GM12873 (cell line): ENCODE results near the gene TRPV4.

Source experiments
- TF ChIP-seq, protein P1 (sequence below): IDR thresholded peaks from 2 replicates; pipeline ENCODE4 v1.5.1; 2012; ENCODE audit warnings: low read depth, mild to moderate bottlenecking, moderate library complexity, low read length, control low read depth; ENCODE audit not compliant: insufficient read depth; ENCODE audit errors: missing control alignments

TRPV4 gene

DNA sequence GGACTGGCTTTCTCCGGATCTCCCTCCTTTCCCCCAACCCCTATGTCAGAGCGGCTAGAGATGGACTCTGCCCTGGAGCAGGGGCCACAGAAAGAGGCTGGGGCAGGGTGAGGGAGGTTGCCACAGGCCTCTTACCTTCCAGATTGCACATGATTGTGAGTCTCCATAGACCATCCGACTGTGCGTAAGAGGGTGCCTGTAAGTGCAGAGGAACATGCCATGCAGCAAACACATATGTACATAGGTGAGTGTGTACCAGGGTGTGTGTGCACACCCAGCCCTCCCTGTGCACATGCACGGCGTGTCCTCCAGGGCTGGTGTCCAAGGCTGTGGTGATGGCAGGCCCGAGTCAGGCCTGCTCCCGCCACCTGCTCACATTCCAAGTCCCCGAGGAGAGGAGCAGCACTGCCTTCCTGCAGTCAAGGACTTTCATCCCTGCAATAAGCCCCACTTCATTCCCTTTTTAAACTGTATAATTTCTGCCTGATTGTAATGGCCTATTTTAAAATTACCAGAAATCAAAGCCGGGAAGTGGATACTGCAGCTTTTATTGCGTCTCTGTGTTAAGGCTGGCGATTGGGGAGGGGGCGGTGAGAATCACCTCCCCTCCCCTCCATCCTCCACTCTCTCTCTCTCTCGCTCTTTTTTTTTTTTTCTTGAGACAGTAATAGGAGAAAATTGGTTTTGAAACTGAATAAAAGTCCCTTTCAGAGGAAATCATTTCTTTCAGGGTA lies 91.1 kb downstream of the TRPV4 start:
- TF ChIP-seq, protein P1, sequence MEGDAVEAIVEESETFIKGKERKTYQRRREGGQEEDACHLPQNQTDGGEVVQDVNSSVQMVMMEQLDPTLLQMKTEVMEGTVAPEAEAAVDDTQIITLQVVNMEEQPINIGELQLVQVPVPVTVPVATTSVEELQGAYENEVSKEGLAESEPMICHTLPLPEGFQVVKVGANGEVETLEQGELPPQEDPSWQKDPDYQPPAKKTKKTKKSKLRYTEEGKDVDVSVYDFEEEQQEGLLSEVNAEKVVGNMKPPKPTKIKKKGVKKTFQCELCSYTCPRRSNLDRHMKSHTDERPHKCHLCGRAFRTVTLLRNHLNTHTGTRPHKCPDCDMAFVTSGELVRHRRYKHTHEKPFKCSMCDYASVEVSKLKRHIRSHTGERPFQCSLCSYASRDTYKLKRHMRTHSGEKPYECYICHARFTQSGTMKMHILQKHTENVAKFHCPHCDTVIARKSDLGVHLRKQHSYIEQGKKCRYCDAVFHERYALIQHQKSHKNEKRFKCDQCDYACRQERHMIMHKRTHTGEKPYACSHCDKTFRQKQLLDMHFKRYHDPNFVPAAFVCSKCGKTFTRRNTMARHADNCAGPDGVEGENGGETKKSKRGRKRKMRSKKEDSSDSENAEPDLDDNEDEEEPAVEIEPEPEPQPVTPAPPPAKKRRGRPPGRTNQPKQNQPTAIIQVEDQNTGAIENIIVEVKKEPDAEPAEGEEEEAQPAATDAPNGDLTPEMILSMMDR, result no peak

DNA sequence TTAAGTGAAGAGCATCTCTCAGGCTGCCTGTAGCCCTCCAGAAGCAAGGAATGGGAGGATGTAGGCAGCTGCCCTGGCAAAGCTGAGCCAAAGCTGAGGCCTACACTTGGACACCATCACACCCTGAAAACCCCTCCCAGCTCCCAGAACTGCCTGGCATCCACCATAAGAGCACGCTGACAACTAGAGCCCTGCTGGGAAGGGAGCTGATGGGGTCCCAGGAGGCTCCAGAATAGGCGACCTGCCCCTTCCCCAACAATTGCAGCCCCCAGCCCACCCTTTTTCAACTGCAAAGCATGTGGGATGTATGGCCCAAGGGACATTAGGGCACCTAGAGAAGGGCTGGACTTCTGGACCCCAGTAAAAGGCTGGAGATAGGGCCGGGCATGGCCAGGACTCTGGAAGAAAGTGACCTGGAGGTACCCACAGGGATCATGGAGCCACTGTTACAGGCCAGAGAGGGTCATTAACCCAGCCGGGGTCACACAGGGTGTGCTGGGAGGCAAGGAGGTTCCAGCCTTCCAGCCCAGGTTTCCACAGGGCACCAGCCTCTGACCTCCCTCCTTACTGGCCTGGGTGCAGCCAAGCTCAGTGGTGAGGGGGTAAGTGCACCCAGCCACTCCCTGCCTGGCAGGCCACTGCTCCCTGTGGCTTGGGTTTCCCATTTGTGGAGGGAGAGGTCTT lies 91.8 kb downstream of the TRPV4 start:
- TF ChIP-seq, protein P1, result no peak

DNA sequence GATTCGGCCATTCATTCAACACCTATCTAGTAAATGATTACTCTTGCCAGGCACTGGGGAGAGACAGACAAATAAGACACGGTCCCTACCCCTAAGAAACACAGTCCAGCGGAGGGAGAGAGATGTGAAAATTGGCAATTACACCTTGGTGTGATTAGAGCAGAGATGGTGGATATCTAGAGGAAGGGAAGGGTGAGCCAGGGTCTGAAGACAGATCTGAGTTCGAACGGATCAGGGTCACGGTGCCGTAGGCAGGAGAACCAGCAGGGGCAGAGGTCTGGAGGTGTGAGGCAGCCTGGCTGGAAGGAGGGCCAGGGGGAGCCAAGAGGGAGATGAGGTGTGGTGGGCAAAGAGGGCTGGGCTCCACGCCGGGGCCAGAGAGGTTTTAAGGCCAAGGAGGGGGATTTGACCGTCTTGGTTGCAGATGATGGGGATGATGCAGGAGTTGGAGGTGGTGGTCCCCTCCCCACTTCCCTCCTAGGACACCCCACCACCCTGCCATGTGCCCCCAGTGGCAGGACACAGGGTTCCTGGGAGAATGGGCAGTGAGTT lies 92.4 kb downstream of the TRPV4 start:
- TF ChIP-seq, protein P1, result no peak

DNA sequence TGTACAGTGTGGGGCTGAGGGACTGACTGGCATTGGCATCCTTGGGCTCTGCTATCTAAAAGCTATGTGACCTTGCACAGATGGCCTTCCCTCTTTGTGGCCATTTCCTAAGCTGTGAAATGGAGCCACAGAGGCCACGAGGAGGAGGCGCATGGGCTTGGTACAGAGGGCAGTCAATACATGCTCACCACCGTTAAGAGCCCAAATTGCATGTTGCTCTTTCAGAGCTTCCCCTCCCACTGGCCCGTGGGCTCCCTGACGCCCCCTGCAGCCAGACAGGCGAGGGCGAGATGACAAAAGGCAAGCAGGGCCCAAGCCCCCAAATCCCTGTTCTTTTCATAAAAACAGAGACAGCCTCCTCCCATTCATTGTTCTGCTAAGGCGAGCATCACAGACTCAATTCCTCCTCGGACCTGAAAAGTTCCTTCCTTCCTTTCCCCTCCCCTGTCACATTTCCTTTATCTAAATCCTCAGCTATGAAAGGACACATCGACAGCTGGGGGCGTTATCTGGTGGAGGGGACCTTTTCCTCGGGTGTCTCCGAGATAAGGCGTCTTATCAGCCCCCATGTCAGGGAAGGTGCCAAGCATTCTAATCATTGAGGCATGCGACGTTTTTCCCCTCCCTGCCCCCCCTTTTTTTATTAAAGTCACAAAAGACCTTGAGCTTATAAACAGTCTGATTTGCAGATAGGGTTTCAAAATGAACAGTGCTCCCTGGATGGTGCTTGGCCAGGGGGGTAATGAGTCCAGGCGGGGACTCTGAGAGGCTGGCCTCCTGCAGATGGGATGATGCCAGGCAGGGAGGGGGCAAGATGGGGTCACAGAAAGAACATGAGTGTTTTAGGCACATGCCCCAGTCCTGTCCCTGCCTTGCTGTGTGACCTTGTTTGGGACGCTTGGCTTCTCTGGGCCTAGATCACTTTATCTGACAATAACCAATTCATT lies 93.2 kb downstream of the TRPV4 start:
- TF ChIP-seq, protein P1, result peak; percentile 39

DNA sequence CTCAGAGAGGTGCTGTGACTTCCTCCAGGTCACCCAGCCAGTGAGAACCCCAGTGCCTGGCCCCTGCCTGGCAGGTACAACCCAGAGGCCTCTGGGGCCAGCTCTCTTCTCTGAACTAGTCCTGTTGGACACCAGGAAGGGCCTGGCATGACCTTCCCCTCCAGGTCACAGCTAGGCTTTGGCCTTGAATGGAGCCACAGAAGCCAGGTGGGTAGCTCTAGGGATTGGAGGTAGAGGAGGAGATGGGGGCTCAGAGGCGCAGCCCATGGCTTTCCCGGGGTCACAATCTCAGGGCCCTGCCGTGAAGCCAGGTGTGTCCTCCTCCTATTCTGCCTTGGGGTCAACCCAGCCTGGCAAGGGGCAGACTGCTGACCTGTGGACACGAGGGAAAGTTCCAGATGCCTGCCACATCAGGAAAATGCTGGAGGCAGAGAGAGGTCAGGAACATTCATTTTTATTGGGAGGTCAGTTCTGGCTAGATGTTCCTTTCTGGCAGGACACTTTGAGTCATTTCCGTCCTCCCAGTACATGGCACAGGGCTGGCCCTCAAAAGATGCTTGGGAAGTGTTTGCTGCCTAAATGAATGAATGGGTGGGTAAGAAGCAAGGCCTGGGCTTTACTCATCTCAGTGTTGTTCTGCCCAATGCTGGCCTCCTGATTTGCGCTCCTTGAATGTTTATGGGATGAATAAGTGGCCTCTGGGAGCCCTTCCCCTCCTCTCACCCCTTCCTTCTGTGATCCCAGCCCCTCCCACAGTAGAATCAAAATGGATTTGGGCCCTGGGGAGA lies 94.1 kb downstream of the TRPV4 start:
- TF ChIP-seq, protein P1, result no peak

DNA sequence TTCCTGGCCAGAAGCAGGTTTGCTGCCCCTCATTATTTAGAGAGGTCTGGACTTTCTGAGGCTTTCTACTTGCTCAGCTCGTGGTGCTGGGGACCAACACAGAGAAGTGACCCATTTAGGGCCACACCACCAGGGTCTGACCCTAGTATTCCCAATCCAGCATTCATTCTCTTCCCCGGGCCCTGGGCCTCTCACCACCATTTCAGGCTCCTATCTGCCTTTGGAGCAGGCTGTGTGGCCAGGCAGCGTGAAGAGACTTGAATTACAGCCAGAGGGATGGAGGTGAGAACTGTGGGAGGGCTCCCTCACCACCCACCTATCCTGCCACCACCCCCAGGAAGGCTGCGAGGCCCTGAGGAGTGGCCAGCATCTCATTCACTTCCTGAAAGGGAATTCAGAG lies 95.0 kb downstream of the TRPV4 start:
- TF ChIP-seq, protein P1, result no peak
